K562 (cell line): ENCODE results near the gene GART. TPM values are rescaled to one million over a fixed set of nuclear protein-coding genes. Genes with fewer than 3 reads are reported as not detected.

ENCODE experiments used
- BACH1 ChIP-seq: fragments of 200-800 bp; sonication (Bioruptor generic); IDR thresholded peaks from 2 replicates; pipeline ENCODE4 v1.6.1; 2016; ENCODE audit warnings: missing genetic modification characterization, missing compliant biosample characterization
- CBFA2T2 ChIP-seq: fragments of 450-650 bp; conservative IDR thresholded peaks from 2 replicates; pipeline ENCODE4 v1.6.1; 2017; ENCODE audit warnings: mild to moderate bottlenecking
- CHD1 ChIP-seq: fragments of 200-600 bp; sonication (generic); IDR thresholded peaks from one replicate; pipeline ENCODE4 v1.6.1; 2012; ENCODE audit warnings: mild to moderate bottlenecking, moderate library complexity, low read length, inconsistent platforms
- CHD2 ChIP-seq: IDR thresholded peaks from 2 replicates; pipeline ENCODE4 v1.6.1; 2011; ENCODE audit warnings: low read depth, low read length
- CSDE1 ChIP-seq, 2 experiments: fragments of 450-650 bp; IDR thresholded peaks; 2 replicates each; pipeline ENCODE4 v1.6.1; 2016; ENCODE audit warnings: mild to moderate bottlenecking in 1 of 2
- DNMT1 ChIP-seq: fragments of 450-650 bp; IDR thresholded peaks from 2 replicates; pipeline ENCODE4 v1.6.1; 2016; ENCODE audit warnings: antibody characterized with exemption, mild to moderate bottlenecking
- HLTF ChIP-seq: fragments of 450-650 bp; IDR thresholded peaks from 2 replicates; pipeline ENCODE4 v1.6.1; 2016
- MAFG ChIP-seq: fragments of 450-650 bp; conservative IDR thresholded peaks from 2 replicates; pipeline ENCODE4 v1.6.1; 2016; ENCODE audit warnings: missing genetic modification characterization, missing compliant biosample characterization
- NCOA4 ChIP-seq: fragments of 450-650 bp; IDR thresholded peaks from 2 replicates; pipeline ENCODE4 v1.6.1; 2018; ENCODE audit warnings: mild to moderate bottlenecking; ENCODE audit not compliant: partially characterized antibody
- PHB2 ChIP-seq: fragments of 450-650 bp; IDR thresholded peaks from 2 replicates; pipeline ENCODE4 v1.6.1; 2017; ENCODE audit warnings: low read depth
- RBFOX2 ChIP-seq: fragments of 200-400 bp; formaldehyde crosslinking; IDR thresholded peaks from 2 replicates; pipeline ENCODE4 v1.6.1; 2017; ENCODE audit warnings: low read depth, mild to moderate bottlenecking, low read length, moderate library complexity
- TAL1 ChIP-seq: fragments of 450-650 bp; IDR thresholded peaks from 2 replicates; pipeline ENCODE4 v1.6.1; 2016; ENCODE audit warnings: mild to moderate bottlenecking
- TEAD4 ChIP-seq, 2 experiments: sonication (generic) in 1 of 2; formaldehyde crosslinking in 1 of 2; IDR thresholded peaks; 2 replicates each; pipeline versions ENCODE4 v1.6.1 to v1.8.0; 2012 to 2022; ENCODE audit warnings: borderline replicate concordance in 1 of 2, inconsistent platforms in 1 of 2, low read length in 1 of 2, mild to moderate bottlenecking in 1 of 2, missing genetic modification reagents in 1 of 2
- THRAP3 ChIP-seq: fragments of 450-650 bp; IDR thresholded peaks from 2 replicates; pipeline ENCODE4 v1.6.1; 2016; ENCODE audit warnings: mild to moderate bottlenecking, inconsistent platforms, borderline replicate concordance
- ZBTB8A ChIP-seq: fragments of 450-650 bp; IDR thresholded peaks from 2 replicates; pipeline ENCODE4 v1.6.1; 2018; ENCODE audit warnings: mild to moderate bottlenecking, moderate library complexity; ENCODE audit not compliant: partially characterized antibody
- ZKSCAN3 ChIP-seq: fragments of 250-450 bp; sonication (Bioruptor Pico); IDR thresholded peaks from 2 replicates; pipeline ENCODE4 v1.4.0; 2020
- polyA plus RNA-seq, 8 experiments: library from polyadenylated mRNA; depleted of rRNA in 4 of 8; stranded (reverse) in 5 of 8; unstranded in 3 of 8; fragments of >200 nt; fragmentation: Nextera tagmentation in 2 of 8; fragmentation: Illumina TruSeq in 1 of 8; extraction: Ambion mirVana in 2 of 8; extraction: Trizol in 1 of 8; gene quantifications; 2 replicates each; pipeline versions ENCODE4 v1.2.1 to v1.2.3, GENCODE V29; 2011 to 2014; ENCODE audit warnings: inconsistent platforms in 1 of 8, missing spikeins in 1 of 8
- total RNA-seq, 7 experiments: library from RNA; depleted of rRNA in 6 of 7; stranded (reverse); fragments of >200 nt in 6 of 7; fragmentation: Illumina TruSeq in 2 of 7; extraction: Trizol in 2 of 7; gene quantifications; 2 replicates each; pipeline versions ENCODE4 v1.2.1 to v1.2.3, GENCODE V29; 2011 to 2021; ENCODE audit warnings: low replicate concordance in 1 of 7
- TF ChIP-seq, protein P1 (sequence below): fragments of 200-400 bp; formaldehyde crosslinking; IDR thresholded peaks from 2 replicates; pipeline ENCODE4 v1.6.1; 2017; ENCODE audit warnings: mild to moderate bottlenecking, low read depth, low read length, moderate library complexity
- TF ChIP-seq, protein P2 (sequence below): fragments of 450-650 bp; IDR thresholded peaks from 2 replicates; pipeline ENCODE4 v1.6.1; 2017; ENCODE audit warnings: antibody characterized with exemption
- TF ChIP-seq, protein P3 (sequence below): fragments of 250-450 bp; sonication (Bioruptor Pico); IDR thresholded peaks from 2 replicates; pipeline ENCODE4 v1.9.0; 2021; ENCODE audit warnings: mild to moderate bottlenecking
- TF ChIP-seq, protein P4 (sequence below): sonication (generic); formaldehyde crosslinking; IDR thresholded peaks from 2 replicates; pipeline ENCODE4 v1.5.0; 2020; ENCODE audit warnings: missing genetic modification reagents
- TF ChIP-seq, protein P5 (sequence below): sonication (generic); IDR thresholded peaks from 2 replicates; pipeline ENCODE4 v1.6.1; 2016

Gene GART
- total and polyA plus RNA-seq, 9 of the 15 experiments (the other 6 are each of a cell fraction or from before 2014, with no cell fraction given), result 141 to 429 (median 349) TPM

DNA sequence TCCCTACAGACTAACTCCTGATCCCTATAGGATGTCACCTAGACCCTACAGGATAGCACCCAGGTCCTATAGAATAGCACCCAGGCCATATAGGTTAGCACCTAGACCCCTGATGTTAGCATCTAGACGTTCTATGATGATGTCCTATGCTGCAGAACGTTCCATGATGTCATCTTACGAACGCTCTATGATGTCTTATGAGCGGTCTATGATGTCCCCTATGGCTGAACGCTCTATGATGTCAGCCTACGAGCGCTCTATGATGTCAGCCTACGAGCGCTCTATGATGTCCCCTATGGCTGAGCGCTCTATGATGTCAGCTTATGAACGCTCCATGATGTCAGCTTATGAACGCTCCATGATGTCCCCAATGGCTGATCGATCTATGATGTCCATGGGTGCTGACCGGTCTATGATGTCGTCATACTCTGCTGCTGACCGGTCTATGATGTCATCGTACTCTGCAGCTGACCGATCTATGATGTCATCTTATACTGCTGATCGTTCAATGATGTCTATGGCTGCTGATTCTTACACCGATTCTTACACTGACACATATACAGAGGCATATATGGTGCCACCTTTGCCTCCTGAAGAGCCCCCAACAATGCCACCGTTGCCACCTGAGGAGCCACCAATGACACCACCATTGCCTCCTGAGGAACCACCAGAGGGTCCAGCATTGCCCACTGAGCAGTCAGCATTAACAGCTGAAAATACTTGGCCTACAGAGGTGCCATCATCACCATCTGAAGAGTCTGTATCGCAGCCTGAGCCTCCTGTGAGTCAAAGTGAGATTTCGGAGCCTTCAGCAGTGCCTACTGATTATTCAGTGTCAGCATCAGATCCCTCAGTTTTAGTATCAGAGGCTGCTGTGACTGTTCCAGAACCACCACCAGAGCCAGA lies 10.4 kb upstream of the GART start (continued):
- 0 out of 2 replicates have a peak, but pooled peaks have one; percentile 32 for TF ChIP-seq RBFOX2
- no peak for TF ChIP-seq CBFA2T2
- TF ChIP-seq BACH1 (tag), result no peak
- TF ChIP-seq, protein P1, sequence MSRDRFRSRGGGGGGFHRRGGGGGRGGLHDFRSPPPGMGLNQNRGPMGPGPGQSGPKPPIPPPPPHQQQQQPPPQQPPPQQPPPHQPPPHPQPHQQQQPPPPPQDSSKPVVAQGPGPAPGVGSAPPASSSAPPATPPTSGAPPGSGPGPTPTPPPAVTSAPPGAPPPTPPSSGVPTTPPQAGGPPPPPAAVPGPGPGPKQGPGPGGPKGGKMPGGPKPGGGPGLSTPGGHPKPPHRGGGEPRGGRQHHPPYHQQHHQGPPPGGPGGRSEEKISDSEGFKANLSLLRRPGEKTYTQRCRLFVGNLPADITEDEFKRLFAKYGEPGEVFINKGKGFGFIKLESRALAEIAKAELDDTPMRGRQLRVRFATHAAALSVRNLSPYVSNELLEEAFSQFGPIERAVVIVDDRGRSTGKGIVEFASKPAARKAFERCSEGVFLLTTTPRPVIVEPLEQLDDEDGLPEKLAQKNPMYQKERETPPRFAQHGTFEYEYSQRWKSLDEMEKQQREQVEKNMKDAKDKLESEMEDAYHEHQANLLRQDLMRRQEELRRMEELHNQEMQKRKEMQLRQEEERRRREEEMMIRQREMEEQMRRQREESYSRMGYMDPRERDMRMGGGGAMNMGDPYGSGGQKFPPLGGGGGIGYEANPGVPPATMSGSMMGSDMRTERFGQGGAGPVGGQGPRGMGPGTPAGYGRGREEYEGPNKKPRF, result no peak
- no peak for TF ChIP-seq PHB2
- no peak for TF ChIP-seq HLTF
- TF ChIP-seq, protein P2, sequence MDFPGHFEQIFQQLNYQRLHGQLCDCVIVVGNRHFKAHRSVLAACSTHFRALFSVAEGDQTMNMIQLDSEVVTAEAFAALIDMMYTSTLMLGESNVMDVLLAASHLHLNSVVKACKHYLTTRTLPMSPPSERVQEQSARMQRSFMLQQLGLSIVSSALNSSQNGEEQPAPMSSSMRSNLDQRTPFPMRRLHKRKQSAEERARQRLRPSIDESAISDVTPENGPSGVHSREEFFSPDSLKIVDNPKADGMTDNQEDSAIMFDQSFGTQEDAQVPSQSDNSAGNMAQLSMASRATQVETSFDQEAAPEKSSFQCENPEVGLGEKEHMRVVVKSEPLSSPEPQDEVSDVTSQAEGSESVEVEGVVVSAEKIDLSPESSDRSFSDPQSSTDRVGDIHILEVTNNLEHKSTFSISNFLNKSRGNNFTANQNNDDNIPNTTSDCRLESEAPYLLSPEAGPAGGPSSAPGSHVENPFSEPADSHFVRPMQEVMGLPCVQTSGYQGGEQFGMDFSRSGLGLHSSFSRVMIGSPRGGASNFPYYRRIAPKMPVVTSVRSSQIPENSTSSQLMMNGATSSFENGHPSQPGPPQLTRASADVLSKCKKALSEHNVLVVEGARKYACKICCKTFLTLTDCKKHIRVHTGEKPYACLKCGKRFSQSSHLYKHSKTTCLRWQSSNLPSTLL, result no peak
- TF ChIP-seq CHD2, result 0 out of 2 replicates have a peak, but pooled peaks have one; percentile 27
- 0 out of 4 replicates have a peak, but pooled peaks of 1 of the 2 experiments have one; percentile 39 for TF ChIP-seq CSDE1 (IDR thresholded peaks at IDR 0.05)
- no peak for TF ChIP-seq ZKSCAN3
- no peak for TF ChIP-seq ZBTB8A
- TF ChIP-seq MAFG, result no peak
- TF ChIP-seq CHD1, result no peak
- TF ChIP-seq TAL1, result no peak
- TF ChIP-seq, protein P3, sequence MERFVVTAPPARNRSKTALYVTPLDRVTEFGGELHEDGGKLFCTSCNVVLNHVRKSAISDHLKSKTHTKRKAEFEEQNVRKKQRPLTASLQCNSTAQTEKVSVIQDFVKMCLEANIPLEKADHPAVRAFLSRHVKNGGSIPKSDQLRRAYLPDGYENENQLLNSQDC (CRISPR knock-in tag), result no peak
- TF ChIP-seq, protein P4, sequence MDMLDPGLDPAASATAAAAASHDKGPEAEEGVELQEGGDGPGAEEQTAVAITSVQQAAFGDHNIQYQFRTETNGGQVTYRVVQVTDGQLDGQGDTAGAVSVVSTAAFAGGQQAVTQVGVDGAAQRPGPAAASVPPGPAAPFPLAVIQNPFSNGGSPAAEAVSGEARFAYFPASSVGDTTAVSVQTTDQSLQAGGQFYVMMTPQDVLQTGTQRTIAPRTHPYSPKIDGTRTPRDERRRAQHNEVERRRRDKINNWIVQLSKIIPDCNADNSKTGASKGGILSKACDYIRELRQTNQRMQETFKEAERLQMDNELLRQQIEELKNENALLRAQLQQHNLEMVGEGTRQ, result no peak
- no peak for TF ChIP-seq THRAP3
- no peak for TF ChIP-seq DNMT1
- TF ChIP-seq, protein P5, sequence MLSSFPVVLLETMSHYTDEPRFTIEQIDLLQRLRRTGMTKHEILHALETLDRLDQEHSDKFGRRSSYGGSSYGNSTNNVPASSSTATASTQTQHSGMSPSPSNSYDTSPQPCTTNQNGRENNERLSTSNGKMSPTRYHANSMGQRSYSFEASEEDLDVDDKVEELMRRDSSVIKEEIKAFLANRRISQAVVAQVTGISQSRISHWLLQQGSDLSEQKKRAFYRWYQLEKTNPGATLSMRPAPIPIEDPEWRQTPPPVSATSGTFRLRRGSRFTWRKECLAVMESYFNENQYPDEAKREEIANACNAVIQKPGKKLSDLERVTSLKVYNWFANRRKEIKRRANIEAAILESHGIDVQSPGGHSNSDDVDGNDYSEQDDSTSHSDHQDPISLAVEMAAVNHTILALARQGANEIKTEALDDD, result no peak
- 0 out of 2 replicates have a peak, but pooled peaks have one; percentile 12 for TF ChIP-seq TEAD4 (IDR thresholded peaks at IDR 0.05; ENCODE audit: low read length)
- TF ChIP-seq TEAD4 (CRISPR knock-in tag; IDR thresholded peaks at IDR 0.05; ENCODE audit: borderline replicate concordance), result no peak
- TF ChIP-seq NCOA4, result no peak
